WI38 (cell line): ENCODE results near the gene WDR45.
A peak's percentile ranks its signal among the peaks of the same experiment; 100 is the strongest.

Experiments
- H3K4me3 ChIP-seq: 2 replicates; pipeline ENCODE4 v1.5.1; 2011; ENCODE audit warnings: low read depth, mild to moderate bottlenecking, control low read depth, low read length
- TF ChIP-seq, protein P1 (sequence below): IDR thresholded peaks from 2 replicates; pipeline ENCODE4 v1.5.1; 2012; ENCODE audit warnings: low read depth, mild to moderate bottlenecking, control low read depth, low read length

The WDR45 gene

DNA sequence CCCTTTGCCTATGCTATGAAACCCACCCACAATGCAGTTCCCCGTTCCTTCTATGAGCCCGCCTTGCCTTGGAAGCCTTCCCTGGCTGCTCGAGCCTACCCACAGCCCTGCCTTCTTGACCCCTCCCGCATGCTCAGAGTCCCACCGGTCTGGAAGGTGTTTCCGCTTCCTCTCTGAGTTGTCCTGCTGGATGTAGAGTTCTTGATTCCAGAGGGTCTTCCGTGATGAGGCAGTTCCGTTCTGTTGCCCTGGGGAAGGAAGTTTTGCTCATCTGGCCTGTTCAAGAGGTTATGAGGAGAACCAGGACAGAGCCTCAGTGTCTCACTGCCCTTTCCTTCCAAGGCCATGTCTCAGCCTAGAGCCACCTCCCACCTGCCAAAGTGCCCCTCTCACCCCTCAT lies 36.4 kb upstream of the WDR45 start:
- TF ChIP-seq, protein P1, sequence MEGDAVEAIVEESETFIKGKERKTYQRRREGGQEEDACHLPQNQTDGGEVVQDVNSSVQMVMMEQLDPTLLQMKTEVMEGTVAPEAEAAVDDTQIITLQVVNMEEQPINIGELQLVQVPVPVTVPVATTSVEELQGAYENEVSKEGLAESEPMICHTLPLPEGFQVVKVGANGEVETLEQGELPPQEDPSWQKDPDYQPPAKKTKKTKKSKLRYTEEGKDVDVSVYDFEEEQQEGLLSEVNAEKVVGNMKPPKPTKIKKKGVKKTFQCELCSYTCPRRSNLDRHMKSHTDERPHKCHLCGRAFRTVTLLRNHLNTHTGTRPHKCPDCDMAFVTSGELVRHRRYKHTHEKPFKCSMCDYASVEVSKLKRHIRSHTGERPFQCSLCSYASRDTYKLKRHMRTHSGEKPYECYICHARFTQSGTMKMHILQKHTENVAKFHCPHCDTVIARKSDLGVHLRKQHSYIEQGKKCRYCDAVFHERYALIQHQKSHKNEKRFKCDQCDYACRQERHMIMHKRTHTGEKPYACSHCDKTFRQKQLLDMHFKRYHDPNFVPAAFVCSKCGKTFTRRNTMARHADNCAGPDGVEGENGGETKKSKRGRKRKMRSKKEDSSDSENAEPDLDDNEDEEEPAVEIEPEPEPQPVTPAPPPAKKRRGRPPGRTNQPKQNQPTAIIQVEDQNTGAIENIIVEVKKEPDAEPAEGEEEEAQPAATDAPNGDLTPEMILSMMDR = no peak

GRCh38 chrX:49111791-49112190 lies 32.1 kb upstream of the WDR45 start:
- no peak overlapping the region for H3K4me3 ChIP-seq
- TF ChIP-seq, protein P1 = no peak

More for the DNA sequence above, 36.4 kb upstream of the WDR45 start:
- H3K4me3 ChIP-seq = no peak overlapping the region

DNA sequence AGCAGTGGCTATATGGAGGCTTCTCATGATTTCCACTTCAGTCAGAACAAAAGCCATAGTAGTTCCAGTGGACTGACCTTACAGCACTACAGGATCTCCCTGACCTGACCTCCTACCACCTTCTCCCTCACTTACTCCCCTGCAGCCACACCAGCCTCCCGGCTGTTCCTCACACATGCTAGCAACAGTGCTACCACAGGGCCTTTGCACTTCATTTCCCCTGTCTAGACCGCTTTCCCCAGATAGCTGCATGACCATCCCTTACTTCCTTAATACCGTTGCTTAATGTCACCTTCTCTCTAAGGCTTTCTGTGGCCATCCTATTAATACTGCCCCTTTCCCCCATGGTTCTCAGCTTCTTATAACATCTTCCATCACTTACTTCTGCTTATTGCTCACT lies 30.7 kb upstream of the WDR45 start:
- no peak overlapping the region for H3K4me3 ChIP-seq
- TF ChIP-seq, protein P1 = no peak

DNA sequence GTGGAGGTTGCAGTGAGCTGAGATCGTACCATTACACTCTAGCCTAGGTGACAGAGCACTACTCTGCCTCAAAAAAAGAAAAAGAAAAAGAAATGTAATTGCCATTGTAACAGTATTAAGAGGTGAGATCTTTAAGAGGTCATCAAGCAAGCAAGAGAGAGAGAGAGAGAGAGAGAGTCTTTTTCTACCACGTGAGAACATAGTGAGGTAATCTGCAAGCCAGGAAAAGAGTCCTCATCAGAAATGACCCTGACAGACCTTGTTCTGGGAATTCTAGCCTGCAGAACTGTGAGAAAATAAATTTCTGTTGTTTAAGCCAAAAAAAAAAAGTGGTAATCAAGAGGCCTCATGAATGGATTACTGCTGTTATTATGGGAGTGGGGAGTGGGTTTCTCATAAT lies 29.0 kb upstream of the WDR45 start:
- TF ChIP-seq, protein P1 = no peak

DNA sequence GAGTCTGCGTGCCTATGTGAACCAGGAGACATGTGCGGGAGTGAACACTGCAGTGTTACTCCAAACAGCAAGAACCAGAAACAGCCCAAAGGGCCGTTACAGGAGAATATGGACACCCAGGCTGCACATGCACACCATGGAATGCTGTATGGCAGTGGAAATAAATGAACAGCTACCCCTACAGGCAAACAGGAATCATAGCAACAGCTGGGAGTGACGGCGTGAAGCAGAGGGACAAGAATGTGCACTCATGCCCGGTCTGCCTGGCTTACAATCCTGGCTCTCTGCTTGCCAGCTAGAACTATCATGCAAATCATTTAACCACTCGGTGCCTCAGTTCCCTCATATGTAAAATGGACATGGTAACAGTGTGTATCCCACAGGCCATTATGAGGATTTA lies 27.2 kb upstream of the WDR45 start:
- H3K4me3 ChIP-seq = no peak overlapping the region
- TF ChIP-seq, protein P1 = peak; percentile 60

More for the DNA sequence above, 29.0 kb upstream of the WDR45 start:
- H3K4me3 ChIP-seq = no peak overlapping the region

GRCh38 chrX:49106296-49106695 lies 26.6 kb upstream of the WDR45 start:
- H3K4me3 ChIP-seq = no peak overlapping the region
- TF ChIP-seq, protein P1 = no peak

DNA sequence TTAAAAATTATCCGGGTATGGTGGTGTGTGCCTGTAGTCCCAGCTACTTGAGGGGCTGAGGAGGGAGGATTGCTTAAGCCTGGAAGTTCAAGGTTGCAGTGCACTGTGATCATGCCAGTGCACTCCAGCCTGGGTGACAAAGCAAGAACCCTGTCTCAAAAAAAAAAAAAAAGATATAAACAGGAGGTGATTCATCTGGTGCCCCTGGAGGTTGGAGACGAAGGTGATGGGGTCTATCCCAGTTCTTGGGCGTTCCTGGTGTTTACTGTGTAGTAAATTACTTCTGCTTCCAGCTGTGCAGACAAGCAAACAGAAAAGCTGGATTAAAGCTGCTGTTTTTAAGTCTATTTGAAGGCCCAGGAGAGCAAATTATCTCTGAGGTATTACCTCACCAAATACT lies 23.9 kb upstream of the WDR45 start:
- no peak overlapping the region for H3K4me3 ChIP-seq
- TF ChIP-seq, protein P1 = no peak
